Mesenchymal stem cell (in vitro differentiated cells and primary cell): Measurements from ENCODE around the gene AQP10.

ENCODE experiments used
- DNase-seq: peaks from one replicate; pipeline ENCODE4 v3.0.0-alpha.2; 2013
- H2AFZ ChIP-seq: one replicate; pipeline ENCODE4 v1.6.1; 2013; ENCODE audit warnings: low read depth, mild to moderate bottlenecking, control low read depth, inconsistent platforms, low read length, moderate library complexity
- H2AK5ac ChIP-seq: 2 replicates; pipeline ENCODE4 v1.6.1; 2013; ENCODE audit warnings: low read length, moderate library complexity, mild to moderate bottlenecking, inconsistent platforms; ENCODE audit not compliant: severe bottlenecking
- H2BK120ac ChIP-seq: one replicate; pipeline ENCODE4 v1.6.1; 2013; ENCODE audit warnings: low read depth, mild to moderate bottlenecking, inconsistent platforms, low read length, moderate library complexity
- H2BK12ac ChIP-seq, 2 experiments: one replicate each; pipeline ENCODE4 v1.6.1; 2013; ENCODE audit warnings: inconsistent platforms in 2 of 2, low read length in 2 of 2, mild to moderate bottlenecking in 2 of 2, moderate library complexity in 2 of 2, control low read depth in 1 of 2
- H2BK15ac ChIP-seq: one replicate; pipeline ENCODE4 v1.6.1; 2013; ENCODE audit warnings: mild to moderate bottlenecking, low read depth, inconsistent platforms; ENCODE audit not compliant: poor library complexity, severe bottlenecking
- H2BK5ac ChIP-seq: 2 replicates; pipeline ENCODE4 v1.6.1; 2013; ENCODE audit warnings: low read depth, mild to moderate bottlenecking, low read length, control low read depth, inconsistent platforms; ENCODE audit not compliant: poor library complexity, severe bottlenecking
- H3K14ac ChIP-seq, 2 experiments: one replicate each; pipeline ENCODE4 v1.6.1; 2013; ENCODE audit warnings: inconsistent platforms in 2 of 2, low read length in 2 of 2, control low read depth in 1 of 2, mild to moderate bottlenecking in 1 of 2, moderate library complexity in 1 of 2
- H3K18ac ChIP-seq, 2 experiments: one replicate each; pipeline ENCODE4 v1.6.1; 2013; ENCODE audit warnings: inconsistent platforms in 2 of 2, low read length in 2 of 2, control low read depth in 1 of 2, low read depth in 1 of 2, mild to moderate bottlenecking in 1 of 2
- H3K23ac ChIP-seq, 2 experiments: one replicate each; pipeline ENCODE4 v1.6.1; 2013; ENCODE audit warnings: inconsistent platforms in 2 of 2, low read length in 2 of 2, mild to moderate bottlenecking in 2 of 2, moderate library complexity in 2 of 2, control low read depth in 1 of 2
- H3K27ac ChIP-seq: 2 replicates; pipeline ENCODE4 v1.5.1; 2013; ENCODE audit warnings: mild to moderate bottlenecking, moderate library complexity, low read length, control low read depth, inconsistent platforms; ENCODE audit not compliant: poor library complexity, severe bottlenecking
- H3K27me3 ChIP-seq, 2 experiments: 2 replicates each; pipeline versions ENCODE4 v1.6.1 to v1.7.0; 2013; ENCODE audit warnings: low read length in 2 of 2, mild to moderate bottlenecking in 2 of 2, moderate library complexity in 2 of 2, control low read depth in 1 of 2, inconsistent platforms in 1 of 2; ENCODE audit not compliant: control insufficient read depth in 1 of 2, insufficient read depth in 1 of 2
- H3K36me3 ChIP-seq, 2 experiments: 2 replicates each; pipeline versions ENCODE4 v1.6.1 to v1.7.0; 2013; ENCODE audit warnings: low read length in 2 of 2, control low read depth in 1 of 2, inconsistent platforms in 1 of 2, low read depth in 1 of 2, mild to moderate bottlenecking in 1 of 2; ENCODE audit not compliant: insufficient read depth in 2 of 2, control insufficient read depth in 1 of 2
- H3K4ac ChIP-seq, 2 experiments: one replicate each; pipeline ENCODE4 v1.6.1; 2013; ENCODE audit warnings: inconsistent platforms in 2 of 2, low read length in 2 of 2, mild to moderate bottlenecking in 2 of 2, moderate library complexity in 2 of 2, control low read depth in 1 of 2, low read depth in 1 of 2
- H3K4me1 ChIP-seq: 2 replicates; pipeline ENCODE4 v1.6.1; 2013; ENCODE audit warnings: low read depth, low read length, control low read depth; ENCODE audit not compliant: control insufficient read depth, insufficient read depth
- H3K4me2 ChIP-seq: 2 replicates; pipeline ENCODE4 v1.6.1; 2013; ENCODE audit warnings: low read length, mild to moderate bottlenecking, inconsistent platforms; ENCODE audit not compliant: poor library complexity, severe bottlenecking
- H3K4me3 ChIP-seq, 2 experiments: 2 replicates each; pipeline versions ENCODE4 v1.5.1 to v1.7.0; 2013; ENCODE audit warnings: low read length in 2 of 2, mild to moderate bottlenecking in 2 of 2, control low read depth in 1 of 2, low read depth in 1 of 2; ENCODE audit not compliant: insufficient read depth in 1 of 2
- H3K79me1 ChIP-seq: replicated peaks from 2 replicates; pipeline ENCODE4 v1.6.1; 2013; ENCODE audit warnings: mild to moderate bottlenecking, control low read depth, low read length, inconsistent platforms; ENCODE audit not compliant: poor library complexity, severe bottlenecking
- H3K9ac ChIP-seq: 2 replicates; pipeline ENCODE4 v1.7.0; 2013; ENCODE audit warnings: mild to moderate bottlenecking, low read length, moderate library complexity
- H3K9me3 ChIP-seq: 2 replicates; pipeline ENCODE4 v1.7.0; 2013; ENCODE audit warnings: mild to moderate bottlenecking, low read length; ENCODE audit not compliant: control insufficient read depth
- H4K8ac ChIP-seq: one replicate; pipeline ENCODE4 v1.6.1; 2013; ENCODE audit warnings: inconsistent platforms, mild to moderate bottlenecking, low read length, moderate library complexity
- H4K91ac ChIP-seq: one replicate; pipeline ENCODE4 v1.6.1; 2013; ENCODE audit warnings: mild to moderate bottlenecking, low read length, inconsistent platforms
- WGBS: methylation state at CpG from one replicate; pipeline ENCODE4 v1.1.7; 2013; ENCODE audit warnings: mixed read lengths; 5-methylcytosine and 5-hydroxymethylcytosine counted together

Gene AQP10

DNA sequence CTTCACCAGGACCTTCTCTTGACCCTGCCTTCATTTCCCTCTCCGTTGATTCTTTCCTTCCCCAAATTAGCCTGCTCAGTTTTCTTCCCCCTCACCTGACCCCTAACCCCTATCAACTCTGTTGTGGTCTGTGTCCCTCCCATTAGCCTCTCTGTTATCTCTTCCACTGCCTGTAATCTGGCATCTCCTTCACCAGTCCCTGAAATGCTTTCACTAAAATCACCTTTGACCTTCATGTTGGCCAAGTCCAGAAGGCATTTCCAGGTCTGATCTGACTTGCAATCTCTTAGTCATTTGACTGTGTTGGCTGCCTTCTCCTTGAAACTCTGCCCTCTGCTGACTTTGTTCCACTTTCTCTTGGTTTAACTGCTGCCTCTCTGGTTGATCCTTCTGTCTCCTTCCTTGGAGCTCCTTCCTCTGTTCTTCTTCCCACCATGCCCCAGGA lies 32.6 kb downstream of the AQP10 start:
- H2BK120ac ChIP-seq = no peak overlapping the region
- H3K9ac ChIP-seq = no peak overlapping the region
- peaks cover 0 to 3% of the 10 kb centered on the region in 2 experiments for H3K27me3 ChIP-seq
- H3K9me3 ChIP-seq = no peaks in the 10 kb centered on the region
- peak overlapping the region; percentile 41 for H2BK15ac ChIP-seq
- H3K14ac ChIP-seq = no peak overlapping the region
- no peak overlapping the region for H2BK12ac ChIP-seq
- no peak overlapping the region for H3K4ac ChIP-seq
- H3K27ac ChIP-seq = no peak overlapping the region
- H2BK5ac ChIP-seq = no peak overlapping the region
- peaks cover 18 to 20% of the 10 kb centered on the region in 2 experiments for H3K36me3 ChIP-seq
- peaks cover 13% of the 10 kb centered on the region for H3K4me1 ChIP-seq
- H3K18ac ChIP-seq = peak overlapping the region; percentile 1 to 52
- peak; percentile 73 for DNase-seq
- H3K23ac ChIP-seq = no peak overlapping the region
- no peak overlapping the region for H2AFZ ChIP-seq
- H2AK5ac ChIP-seq = no peak overlapping the region
- 8% methylated on average over 1 of the region's 1 CpG for WGBS
- H3K79me1 ChIP-seq = no peaks in the 10 kb centered on the region
- peak overlapping the region; percentile 66 for H3K4me2 ChIP-seq
- H4K8ac ChIP-seq = peak overlapping the region; percentile 45
- no peak overlapping the region for H3K4me3 ChIP-seq
- H4K91ac ChIP-seq = no peak overlapping the region

- Histone ChIP-seq H3K9me3 (no peaks in the 10 kb centered on the region), H3K18ac (no peak overlapping the region), H2BK15ac (no peak overlapping the region), H3K14ac (no peak overlapping the region), H3K23ac (no peak overlapping the region), H3K36me3 (peaks cover 13 to 15% of the 10 kb centered on the region in 2 experiments), H3K4me3 (no peak overlapping the region), H4K91ac (no peak overlapping the region), H3K4me1 (peaks cover 13% of the 10 kb centered on the region), H2BK5ac (no peak overlapping the region), H4K8ac (no peak overlapping the region), H3K27ac (no peak overlapping the region), H2AK5ac (no peak overlapping the region), H2BK12ac (no peak overlapping the region), H2AFZ (no peak overlapping the region), H3K9ac (no peak overlapping the region), H2BK120ac (no peak overlapping the region), H3K79me1 (no peaks in the 10 kb centered on the region), H3K27me3 (peaks cover 0 to 3% of the 10 kb centered on the region in 2 experiments), H3K4ac (no peak overlapping the region), H3K4me2 (no peak overlapping the region)
- WGBS = 95% methylated on average over 5 of the region's 5 CpGs
- DNase-seq = no peak
Measured at GRCh38 chr1:154353966-154354365, 33.1 kb downstream of the AQP10 start.

- Histone ChIP-seq H3K9ac (no peak overlapping the region), H2BK120ac (no peak overlapping the region), H2BK5ac (no peak overlapping the region), H3K9me3 (no peaks in the 10 kb centered on the region), H4K91ac (no peak overlapping the region), H2BK12ac (no peak overlapping the region), H3K36me3 (no peaks in the 10 kb centered on the region), H2AK5ac (no peak overlapping the region), H3K79me1 (no peaks in the 10 kb centered on the region), H3K4me1 (no peaks in the 10 kb centered on the region), H3K14ac (no peak overlapping the region), H2AFZ (no peak overlapping the region), H3K27me3 (peaks cover 0 to 3% of the 10 kb centered on the region in 2 experiments), H3K4me2 (no peak overlapping the region), H3K18ac (no peak overlapping the region), H3K4me3 (no peak overlapping the region), H3K27ac (no peak overlapping the region), H2BK15ac (no peak overlapping the region), H3K4ac (no peak overlapping the region), H4K8ac (no peak overlapping the region), H3K23ac (no peak overlapping the region)
- 95% methylated on average over 8 of the region's 8 CpGs for WGBS
- DNase-seq = no peak
Measured at GRCh38 chr1:154358519-154358918, 37.6 kb downstream of the AQP10 start.

DNA sequence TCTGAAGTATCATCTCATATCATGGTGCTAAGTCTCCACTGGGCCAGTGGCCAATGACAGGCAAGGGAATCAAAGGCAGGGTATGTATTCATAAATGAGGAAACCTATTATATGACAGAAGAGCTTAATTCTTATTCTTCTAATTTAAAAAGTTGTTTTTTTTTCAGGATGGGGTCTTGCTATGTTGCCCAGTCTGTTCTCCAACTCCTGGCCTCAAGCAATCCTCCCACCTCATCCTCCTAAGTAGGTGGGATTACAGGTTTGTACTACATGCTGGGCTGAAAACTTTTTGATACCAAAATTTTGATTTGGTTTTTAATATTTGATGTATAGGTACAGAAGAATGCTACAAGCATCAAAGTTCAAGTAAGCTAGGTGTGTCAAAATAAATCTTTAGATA lies 39.4 kb downstream of the AQP10 start:
- Histone ChIP-seq H4K91ac (no peak overlapping the region), H2AFZ (no peak overlapping the region), H3K23ac (no peak overlapping the region)

More for the DNA sequence above, 39.4 kb downstream of the AQP10 start:
- no peak overlapping the region for H3K9ac ChIP-seq
- H2BK5ac ChIP-seq = no peak overlapping the region
- H3K9me3 ChIP-seq = no peaks in the 10 kb centered on the region
- H3K14ac ChIP-seq = peak overlapping the region in 1 of 2 experiments; percentile 86
- H3K36me3 ChIP-seq = no peaks in the 10 kb centered on the region
- no peak overlapping the region for H4K8ac ChIP-seq
- H3K4ac ChIP-seq = no peak overlapping the region
- no peak overlapping the region for H3K27ac ChIP-seq
- no peak overlapping the region for H3K4me3 ChIP-seq
- no peak overlapping the region for H2BK12ac ChIP-seq
- H2BK120ac ChIP-seq = no peak overlapping the region
- no peaks in the 10 kb centered on the region for H3K4me1 ChIP-seq
- DNase-seq = no peak
- no peak overlapping the region for H2BK15ac ChIP-seq
- no peak overlapping the region for H3K4me2 ChIP-seq
- no peak overlapping the region for H3K18ac ChIP-seq
- H2AK5ac ChIP-seq = no peak overlapping the region
- H3K27me3 ChIP-seq = peaks cover 0 to 3% of the 10 kb centered on the region in 2 experiments
- no peaks in the 10 kb centered on the region for H3K79me1 ChIP-seq
